Naive thymus-derived CD4-positive, alpha-beta T cell (primary cell): ENCODE data around the gene XYLT2. TPM values are rescaled to one million over a fixed set of nuclear protein-coding genes. Genes with fewer than 3 reads are reported as not detected.

Source experiments
- ATAC-seq: fragments of 150-1000 bp; cut with Tn5 transposase; 2 replicates; pipeline ENCODE4 v1.10.0; 2021; ENCODE audit warnings: mild to moderate bottlenecking, moderate library complexity
- CTCF ChIA-PET: fragments of 350-600 bp; sonication (Branson Sonifier 250); formaldehyde crosslinking; loops from one replicate; lab custom pipeline; 2021; ENCODE audit warnings: antibody characterized with exemption; lab: Charles Lee
- POLR2A ChIA-PET: fragments of 350-600 bp; sonication (Branson Sonifier 250); formaldehyde crosslinking; loops from one replicate; lab custom pipeline; 2021; ENCODE audit warnings: antibody characterized with exemption, inconsistent platforms; lab: Charles Lee
- DNase-seq, 9 donors: peaks; one replicate each; pipeline versions ENCODE4 v3.0.0 to v3.0.0-alpha.2; 2020 to 2022; ENCODE audit warnings: mixed read lengths in 1 of 9
- H3K27ac ChIP-seq: one replicate; pipeline ENCODE4 v1.7.0; 2013; ENCODE audit warnings: mild to moderate bottlenecking, low read depth, low read length, moderate library complexity
- H3K27me3 ChIP-seq, 2 donors: one replicate each; pipeline ENCODE4 v1.7.0; 2013; ENCODE audit warnings: low read length in 2 of 2, mild to moderate bottlenecking in 2 of 2, moderate library complexity in 2 of 2; ENCODE audit not compliant: control insufficient read depth in 2 of 2, insufficient read depth in 2 of 2
- H3K36me3 ChIP-seq, 3 experiments: 1 replicate in 2 of 3; 2 replicates in 1 of 3; pipeline ENCODE4 v1.7.0; 2013; ENCODE audit warnings: low read length in 3 of 3, mild to moderate bottlenecking in 3 of 3, moderate library complexity in 1 of 3; ENCODE audit not compliant: insufficient read depth in 3 of 3, control insufficient read depth in 2 of 3
- H3K4me1 ChIP-seq, 2 donors: one replicate each; pipeline ENCODE4 v1.7.0; 2013; ENCODE audit warnings: low read length in 2 of 2, mild to moderate bottlenecking in 2 of 2, moderate library complexity in 1 of 2; ENCODE audit not compliant: control insufficient read depth in 2 of 2, insufficient read depth in 2 of 2
- H3K4me3 ChIP-seq: 2 replicates; pipeline ENCODE4 v1.7.0; 2013; ENCODE audit warnings: mild to moderate bottlenecking, low read length
- H3K9me3 ChIP-seq, 3 experiments: 1 replicate in 2 of 3; 2 replicates in 1 of 3; pipeline ENCODE4 v1.7.0; 2013; ENCODE audit warnings: low read length in 3 of 3; ENCODE audit not compliant: control insufficient read depth in 2 of 3
- H3K27ac Mint-ChIP-seq, 9 donors: one replicate each; pipeline ENCODE4 v1.8.0; 2020 to 2022; ENCODE audit warnings: mixed read lengths in 9 of 9, mild to moderate bottlenecking in 8 of 9, moderate library complexity in 5 of 9, inconsistent platforms in 2 of 9
- H3K27me3 Mint-ChIP-seq, 5 donors: one replicate each; pipeline ENCODE4 v1.8.0; 2021 to 2022; ENCODE audit warnings: mixed read lengths in 5 of 5, mild to moderate bottlenecking in 1 of 5
- H3K36me3 Mint-ChIP-seq, 5 donors: one replicate each; pipeline ENCODE4 v1.8.0; 2020 to 2022; ENCODE audit warnings: mixed read lengths in 5 of 5, mild to moderate bottlenecking in 3 of 5, inconsistent platforms in 1 of 5
- H3K4me1 Mint-ChIP-seq, 7 donors: one replicate each; pipeline ENCODE4 v1.8.0; 2020 to 2022; ENCODE audit warnings: mixed read lengths in 7 of 7, mild to moderate bottlenecking in 3 of 7, inconsistent platforms in 1 of 7
- H3K4me3 Mint-ChIP-seq, 10 donors: one replicate each; pipeline ENCODE4 v1.8.0; 2020 to 2022; ENCODE audit warnings: mild to moderate bottlenecking in 10 of 10, mixed read lengths in 10 of 10, moderate library complexity in 6 of 10, inconsistent platforms in 2 of 10
- H3K9me3 Mint-ChIP-seq, 11 donors: one replicate each; pipeline ENCODE4 v1.8.0; 2020 to 2022; ENCODE audit warnings: mixed read lengths in 11 of 11, mild to moderate bottlenecking in 4 of 11, inconsistent platforms in 1 of 11, moderate library complexity in 1 of 11
- intact Hi-C, 2 donors: fragments of 100-400 bp; cut with micrococcal nuclease; formaldehyde crosslinking; loops; one replicate each; pipeline ENCODE4 v1.15.1; 2023
- polyA plus RNA-seq, 2 donors: library from polyadenylated mRNA; unstranded; fragments of 300-500 nt; fragmentation: Illumina TruSeq; gene quantifications; one replicate each; pipeline ENCODE4 v1.2.3, GENCODE V29; 2021
- total RNA-seq, 6 experiments: library from RNA in 5 of 6; stranded (reverse) in 5 of 6; gene quantifications; 1 replicate in 5 of 6; 2 replicates in 1 of 6; pipeline ENCODE4 v1.2.3 and lab custom pipeline; 2021 to 2026

The XYLT2 gene
- total and polyA plus RNA-seq, 7 experiments from 2014 or later, result 8.0 to 43.7 (median 25.0) TPM

GRCh38 chr17:50328363-50329325 is 17.3 kb upstream of the XYLT2 start:
- H3K27me3 Mint-ChIP-seq, result peaks cover 0 to 10% (median 5%) of the 10 kb centered on the region in 5 donors
- CTCF ChIA-PET, result no interaction called here
- ATAC-seq (no peak), DNase-seq (no peak)
- POLR2A ChIA-PET, result interaction anchor here (1.1 to 1.2 kb wide), 2 partner anchors 11 to 15 kb away, joined by 3 to 5 read pairs; no protein-coding TSS in a partner anchor
- no peak overlapping the region for H3K4me3 Mint-ChIP-seq
- H3K4me1 Mint-ChIP-seq, result peaks cover 3 to 6% (median 4%) of the 10 kb centered on the region in 7 donors
- H3K27me3 ChIP-seq, result no peaks in the 10 kb centered on the region
- H3K36me3 ChIP-seq, result no peaks in the 10 kb centered on the region
- no peak overlapping the region for H3K27ac ChIP-seq
- H3K36me3 Mint-ChIP-seq, result no peaks in the 10 kb centered on the region
- H3K4me1 ChIP-seq, result no peaks in the 10 kb centered on the region
- H3K9me3 ChIP-seq, result no peaks in the 10 kb centered on the region
- no peaks in the 10 kb centered on the region for H3K9me3 Mint-ChIP-seq
- intact Hi-C loops, result no loop called here
- no peak overlapping the region for H3K4me3 ChIP-seq
- no peak overlapping the region for H3K27ac Mint-ChIP-seq

DNA sequence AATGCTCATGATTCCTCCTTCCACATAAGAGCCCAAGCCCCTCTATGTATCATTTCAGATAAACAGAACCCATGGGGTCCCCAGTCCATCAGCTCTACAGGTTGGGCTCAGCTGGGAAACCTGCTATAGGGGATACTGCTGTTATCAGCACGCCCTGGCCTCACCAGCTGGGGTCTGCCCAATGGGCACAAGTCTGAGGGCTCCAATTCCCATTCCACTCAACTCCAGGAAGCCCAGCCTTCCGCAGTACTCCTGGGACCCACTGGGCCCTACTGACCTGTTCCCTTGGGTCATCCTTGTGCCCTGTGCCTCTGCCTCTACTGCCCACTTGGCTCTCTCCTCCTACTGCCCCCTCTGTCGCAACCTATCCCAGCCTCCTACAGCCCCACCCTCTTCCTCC is 16.2 kb upstream of the XYLT2 start:
- Mint-ChIP-seq H3K4me3 (no peak overlapping the region), H3K27ac (no peak overlapping the region), H3K36me3 (peaks cover 0 to 1% (median 0%) of the 10 kb centered on the region in 5 donors), H3K9me3 (no peaks in the 10 kb centered on the region), H3K27me3 (peaks cover 0 to 10% (median 5%) of the 10 kb centered on the region in 5 donors), H3K4me1 (peaks cover 8 to 12% (median 10%) of the 10 kb centered on the region in 7 donors)
- ChIA-PET POLR2A (no interaction called here), CTCF (interaction anchor here (0.6 kb wide), 1 partner anchor 129 kb away, joined by 3 read pairs; no protein-coding TSS in a partner anchor)
- intact Hi-C loops, result no loop called here
- H3K4me1 ChIP-seq, result no peaks in the 10 kb centered on the region
- H3K27me3 ChIP-seq, result no peaks in the 10 kb centered on the region
- ATAC-seq (no peak), DNase-seq (no peak)
- no peaks in the 10 kb centered on the region for H3K36me3 ChIP-seq
- H3K9me3 ChIP-seq, result no peaks in the 10 kb centered on the region
- no peak overlapping the region for H3K27ac ChIP-seq
- H3K4me3 ChIP-seq, result no peak overlapping the region

- POLR2A ChIA-PET, result no interaction called here
- intact Hi-C loops, result no loop called here
Observed at GRCh38 chr17:50330151-50330775, 15.7 kb upstream of the XYLT2 start.

DNA sequence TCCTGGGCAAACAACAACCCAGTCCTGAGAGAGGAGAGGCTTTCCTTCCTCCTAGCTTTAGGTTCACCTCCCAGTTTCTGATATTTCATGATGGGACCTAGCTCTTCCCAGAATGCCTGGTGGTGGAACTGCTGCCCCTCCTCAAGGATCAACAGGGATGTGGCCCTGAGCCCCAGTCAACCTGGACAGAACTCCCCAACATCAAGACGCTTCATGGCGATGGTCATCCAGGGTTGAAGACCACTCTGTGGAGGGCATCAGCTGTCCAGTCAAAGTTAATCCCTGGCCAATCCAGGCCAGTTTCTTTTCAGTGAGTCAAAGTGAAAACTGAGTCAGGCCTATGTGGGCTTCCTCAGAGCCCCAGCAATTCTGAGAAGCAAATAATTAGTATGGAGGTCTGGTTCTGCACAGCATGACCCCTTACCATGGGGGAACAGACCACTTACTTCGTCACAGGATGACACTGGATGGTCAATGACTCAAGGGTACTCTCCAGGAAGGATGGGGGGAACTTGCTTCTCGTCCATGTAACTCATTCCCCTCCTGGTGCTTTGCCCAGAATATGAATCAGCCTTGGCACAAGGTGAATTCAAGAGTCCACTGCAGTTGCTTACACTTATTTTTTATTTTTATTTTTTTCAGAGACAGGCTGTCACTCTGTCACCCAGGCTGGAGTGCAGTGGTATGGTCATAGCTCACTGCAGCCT is 14.7 kb upstream of the XYLT2 start:
- no peaks in the 10 kb centered on the region for H3K9me3 ChIP-seq
- H3K4me3 ChIP-seq, result no peak overlapping the region
- no peaks in the 10 kb centered on the region for H3K4me1 ChIP-seq
- ATAC-seq, result no peak
- Mint-ChIP-seq H3K27ac (peak overlapping the region in 2 of 9 donors; percentile 23 to 67), H3K27me3 (peaks cover 0 to 10% (median 5%) of the 10 kb centered on the region in 5 donors), H3K4me3 (no peak overlapping the region), H3K9me3 (no peaks in the 10 kb centered on the region), H3K4me1 (peaks cover 8 to 12% (median 10%) of the 10 kb centered on the region in 7 donors), H3K36me3 (peaks cover 0 to 1% (median 0%) of the 10 kb centered on the region in 5 donors)
- H3K27ac ChIP-seq, result no peak overlapping the region
- H3K27me3 ChIP-seq, result no peaks in the 10 kb centered on the region
- CTCF ChIA-PET, result no interaction called here
- no peak for DNase-seq
- POLR2A ChIA-PET, result no interaction called here
- intact Hi-C loops, result no loop called here
- H3K36me3 ChIP-seq, result no peaks in the 10 kb centered on the region

More at GRCh38 chr17:50330151-50330775, 15.7 kb upstream of the XYLT2 start:
- H3K9me3 Mint-ChIP-seq, result no peaks in the 10 kb centered on the region
- no peak overlapping the region for H3K4me3 Mint-ChIP-seq
- ATAC-seq, result no peak
- no peak for DNase-seq
- Histone ChIP-seq H3K4me3 (no peak overlapping the region), H3K27me3 (no peaks in the 10 kb centered on the region), H3K4me1 (no peaks in the 10 kb centered on the region), H3K36me3 (no peaks in the 10 kb centered on the region), H3K27ac (no peak overlapping the region), H3K9me3 (no peaks in the 10 kb centered on the region)
- H3K27ac Mint-ChIP-seq, result no peak overlapping the region
- H3K36me3 Mint-ChIP-seq, result peaks cover 0 to 1% (median 0%) of the 10 kb centered on the region in 5 donors
- CTCF ChIA-PET, result interaction anchor here (0.6 kb wide), 1 partner anchor 130 kb away, joined by 3 read pairs; no protein-coding TSS in a partner anchor
- H3K4me1 Mint-ChIP-seq, result peaks cover 8 to 12% (median 10%) of the 10 kb centered on the region in 7 donors
- H3K27me3 Mint-ChIP-seq, result peaks cover 0 to 10% (median 5%) of the 10 kb centered on the region in 5 donors

DNA sequence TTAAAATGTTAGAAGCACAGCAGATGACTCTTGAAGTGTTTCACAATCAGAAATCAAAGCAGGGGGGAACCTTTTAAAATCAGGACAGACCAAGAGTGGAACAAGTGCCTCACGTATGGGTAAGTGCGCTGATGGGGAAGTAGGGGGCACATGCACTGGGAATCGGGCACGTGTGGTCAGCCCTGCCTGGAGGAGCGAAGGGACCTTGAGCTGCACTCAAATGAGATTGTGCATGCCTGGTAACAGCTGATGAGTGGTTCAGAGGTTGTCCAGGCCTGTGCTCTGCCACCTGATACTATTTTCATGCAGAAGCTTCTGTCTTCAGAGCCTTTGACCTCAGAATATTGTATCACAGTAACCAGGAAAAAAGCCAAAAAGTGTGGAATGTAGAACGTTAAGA is 13.7 kb upstream of the XYLT2 start:
- Histone ChIP-seq H3K4me3 (no peak overlapping the region), H3K36me3 (no peaks in the 10 kb centered on the region), H3K4me1 (no peaks in the 10 kb centered on the region), H3K9me3 (no peaks in the 10 kb centered on the region), H3K27me3 (no peaks in the 10 kb centered on the region), H3K27ac (no peak overlapping the region)
- Mint-ChIP-seq H3K36me3 (peaks cover 0 to 1% (median 0%) of the 10 kb centered on the region in 5 donors), H3K4me1 (peaks cover 7 to 12% (median 10%) of the 10 kb centered on the region in 7 donors), H3K27me3 (peaks cover 0 to 10% (median 5%) of the 10 kb centered on the region in 5 donors), H3K27ac (no peak overlapping the region), H3K9me3 (no peaks in the 10 kb centered on the region), H3K4me3 (no peak overlapping the region)
- DNase-seq (no peak), ATAC-seq (no peak)
- ChIA-PET CTCF (no interaction called here), POLR2A (interaction anchor here (1.0 kb wide), 1 partner anchor 12 kb away, joined by 3 read pairs; no protein-coding TSS in a partner anchor)
- intact Hi-C loops, result no loop called here
